Right atrium auricular region (tissue), 2 donors: ENCODE data around the gene DGKH. TPM values are rescaled to one million over a fixed set of nuclear protein-coding genes. Genes with fewer than 3 reads are reported as not detected.

Experiments used
- total RNA-seq, 2 donors: library from RNA; depleted of rRNA; stranded (reverse); fragments of >200 nt; gene quantifications; one replicate each; pipeline ENCODE4 v1.1.0, GENCODE V29; 2016

The DGKH gene
- total RNA-seq, 2 donors from 2014 or later = 4.1 to 6.6 TPM

Other genes starting within 250 kb of the DGKH start
- gene VWA8, start 87.5 kb upstream of the DGKH start, total RNA-seq = 10 to 100 TPM; 25.9 to 32.8 TPM
- gene AKAP11, start 223.5 kb downstream of the DGKH start, total RNA-seq = 10 to 100 TPM; 24.2 to 30.4 TPM